ENCODE measurements around the gene SEPTIN5. TPM values are rescaled to one million over a fixed set of nuclear protein-coding genes. Genes with fewer than 3 reads are reported as not detected.
"Not testable (repeated sequence)": the region's sequence is repeated elsewhere in the genome, so short reads cannot be mapped to it uniquely, and the experiment has no call there.

The SEPTIN5 gene
- total RNA-seq, 1 donor from 2014 or later: 47.7 TPM

DNA sequence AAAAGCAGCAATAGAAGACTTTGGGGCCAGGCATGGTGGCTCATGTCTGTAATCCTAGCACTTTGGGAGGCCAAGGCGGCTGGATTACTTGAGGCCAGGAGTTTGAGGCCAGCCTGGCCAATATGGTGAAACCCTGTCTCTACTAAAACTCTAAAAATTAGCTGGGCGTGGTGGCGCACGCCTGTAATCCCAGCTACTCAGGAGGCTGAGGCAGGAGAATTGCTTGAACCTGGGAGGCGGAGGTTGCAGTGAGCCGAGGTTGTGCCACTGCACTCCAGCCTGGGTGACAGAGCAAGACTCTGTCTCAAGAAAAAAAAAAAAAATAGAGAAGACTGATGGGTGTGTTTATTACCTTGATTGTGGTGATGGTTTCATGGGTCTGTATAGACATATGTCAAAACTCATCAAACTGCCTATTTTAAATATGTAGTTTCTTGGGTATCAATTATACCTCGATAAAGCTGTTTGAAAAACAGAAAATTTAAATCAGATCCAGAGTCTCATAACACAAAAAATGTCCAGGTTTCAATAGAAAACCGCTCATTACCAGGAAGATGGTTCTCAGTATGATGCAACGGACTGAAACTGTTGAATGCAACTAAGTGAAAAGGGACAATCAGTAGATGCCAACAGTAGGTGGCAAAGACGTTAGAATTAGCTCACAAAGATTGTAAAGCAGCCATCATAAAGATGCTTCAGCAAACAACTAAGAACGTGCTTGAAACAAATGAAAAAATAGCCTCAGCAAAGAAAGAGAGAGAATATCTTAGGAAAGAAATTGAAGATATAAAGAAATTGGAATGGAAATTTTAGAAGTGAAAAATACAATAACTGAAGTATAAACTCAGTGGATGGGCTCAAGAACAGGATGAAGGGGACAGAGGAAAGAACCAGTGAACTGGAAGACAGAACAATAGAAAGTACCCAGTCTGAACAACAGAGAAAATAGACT, 33.1 kb upstream of the SEPTIN5 start:
- DNase-seq (ENCODE audit: low spot score): no peak

- no peak for DNase-seq (ENCODE audit: low spot score)
These were observed 32.4 kb upstream of the SEPTIN5 start for GRCh38 chr22:19681863-19682245.

DNA sequence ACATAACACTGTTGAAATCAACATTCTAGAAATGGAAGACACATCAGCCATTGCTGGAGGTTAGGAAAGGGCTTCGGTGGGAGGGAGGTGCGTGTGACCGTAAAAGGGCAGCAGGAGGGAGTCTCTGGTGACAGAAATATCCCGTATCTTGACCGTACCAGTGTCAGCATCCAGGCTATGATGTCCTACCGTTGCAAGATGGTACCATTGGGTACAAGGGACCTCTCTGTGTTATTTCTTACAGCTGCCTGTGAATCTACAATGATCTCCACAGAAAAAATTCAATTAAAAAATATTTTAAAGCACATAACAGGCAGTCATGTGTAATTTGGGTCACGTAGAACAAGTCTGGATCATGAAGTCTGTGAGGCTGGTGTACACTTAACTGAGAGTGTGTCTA, 27.4 kb upstream of the SEPTIN5 start:
- DNase-seq (ENCODE audit: low spot score): no peak

DNA sequence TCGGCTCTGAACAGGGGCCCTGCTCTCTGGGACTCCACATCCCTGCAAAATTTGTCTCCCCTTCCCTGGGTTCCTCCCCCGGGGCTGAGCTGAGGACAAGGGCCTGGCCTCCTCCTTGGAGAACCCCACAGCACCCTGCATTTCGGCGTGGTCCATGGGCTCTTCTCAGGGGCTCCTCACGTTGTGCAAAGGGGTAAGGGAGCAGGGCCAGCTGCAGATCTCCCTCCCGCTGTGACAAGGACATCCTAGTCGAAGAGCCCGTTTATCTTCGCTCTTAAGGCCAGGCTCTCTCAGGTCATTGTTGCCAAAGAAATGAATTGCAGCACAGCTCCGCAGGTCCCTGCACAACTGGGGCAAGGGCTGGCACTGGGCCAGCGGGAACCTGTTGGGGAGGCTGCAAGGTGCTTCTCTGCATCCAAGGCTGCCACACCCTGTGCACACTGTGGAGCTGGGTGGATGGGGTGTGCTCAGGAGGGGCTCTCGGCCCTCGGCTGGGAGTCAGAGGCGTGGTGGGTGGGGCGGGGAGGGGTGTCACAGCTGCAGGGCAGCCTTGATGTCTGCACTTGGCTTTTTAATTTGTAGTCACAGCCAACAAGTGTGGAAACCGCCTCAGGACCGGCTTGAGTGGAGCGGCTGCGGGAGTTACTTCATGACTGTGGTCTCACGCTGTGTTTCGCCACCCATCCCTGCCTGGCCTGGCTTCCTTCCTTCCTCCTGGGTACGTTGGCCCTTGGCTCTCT, 26.6 kb upstream of the SEPTIN5 start:
- DNase-seq (ENCODE audit: low spot score): peak; percentile 21

- no peak for DNase-seq (ENCODE audit: low spot score)
These were observed 25.7 kb upstream of the SEPTIN5 start for GRCh38 chr22:19688301-19689290.

DNA sequence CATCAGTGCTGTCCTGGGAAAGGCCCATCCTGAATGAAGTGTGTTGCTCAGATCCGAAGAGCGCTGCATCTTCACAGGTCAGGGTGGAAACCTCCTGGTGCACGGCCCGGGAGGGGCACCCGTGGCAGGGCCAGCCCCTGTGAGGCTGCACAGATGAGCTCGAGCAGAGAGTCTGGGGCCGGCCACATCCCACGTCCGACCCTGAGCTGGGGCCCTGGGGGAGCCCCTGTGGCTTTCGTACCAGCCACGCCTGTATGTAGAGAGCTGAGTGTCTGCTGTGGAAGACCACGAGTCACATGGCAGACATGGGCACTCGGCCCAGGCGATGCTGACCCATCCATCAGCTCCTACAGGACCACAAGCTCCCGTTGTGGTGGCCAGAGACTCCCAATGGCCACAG, 24.9 kb upstream of the SEPTIN5 start:
- DNase-seq (ENCODE audit: low spot score): no peak

GRCh38 chr22:19691007-19691720, 23.1 kb upstream of the SEPTIN5 start:
- no peak for DNase-seq (ENCODE audit: low spot score)

DNA sequence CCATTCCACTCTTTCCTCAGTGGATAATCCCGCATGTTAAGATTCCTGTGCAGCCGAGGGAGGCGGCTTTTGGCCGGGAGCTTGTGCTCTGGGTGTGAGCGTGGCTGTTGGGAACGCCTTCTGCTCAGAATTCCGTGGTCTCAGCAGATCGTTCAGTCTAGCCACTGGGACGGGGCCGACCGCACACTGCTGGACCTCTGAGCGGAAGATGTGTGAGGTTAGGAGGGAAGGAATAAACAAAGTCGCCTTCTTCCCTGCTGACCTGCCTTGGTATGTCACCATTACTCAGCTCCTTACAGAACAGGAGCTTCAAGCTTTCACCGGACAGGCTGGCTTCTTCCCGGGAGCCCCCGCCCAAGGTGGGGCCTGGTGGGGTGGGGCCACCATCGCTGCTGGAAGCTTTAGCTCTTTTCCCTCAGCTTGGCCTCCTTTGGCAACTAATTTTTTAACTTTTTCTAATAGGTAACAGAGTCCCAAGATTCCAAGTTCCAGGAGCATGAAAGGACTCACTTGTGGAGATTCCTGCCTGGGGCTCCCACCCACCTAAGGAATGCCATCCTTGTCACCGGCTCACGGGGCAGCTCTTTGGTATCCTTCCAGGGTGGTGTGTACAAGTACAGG, 22.5 kb upstream of the SEPTIN5 start:
- peak; percentile 57 for DNase-seq (ENCODE audit: low spot score)

- no peak for DNase-seq (ENCODE audit: low spot score)
These were observed 20.7 kb upstream of the SEPTIN5 start for GRCh38 chr22:19693581-19693980.

DNA sequence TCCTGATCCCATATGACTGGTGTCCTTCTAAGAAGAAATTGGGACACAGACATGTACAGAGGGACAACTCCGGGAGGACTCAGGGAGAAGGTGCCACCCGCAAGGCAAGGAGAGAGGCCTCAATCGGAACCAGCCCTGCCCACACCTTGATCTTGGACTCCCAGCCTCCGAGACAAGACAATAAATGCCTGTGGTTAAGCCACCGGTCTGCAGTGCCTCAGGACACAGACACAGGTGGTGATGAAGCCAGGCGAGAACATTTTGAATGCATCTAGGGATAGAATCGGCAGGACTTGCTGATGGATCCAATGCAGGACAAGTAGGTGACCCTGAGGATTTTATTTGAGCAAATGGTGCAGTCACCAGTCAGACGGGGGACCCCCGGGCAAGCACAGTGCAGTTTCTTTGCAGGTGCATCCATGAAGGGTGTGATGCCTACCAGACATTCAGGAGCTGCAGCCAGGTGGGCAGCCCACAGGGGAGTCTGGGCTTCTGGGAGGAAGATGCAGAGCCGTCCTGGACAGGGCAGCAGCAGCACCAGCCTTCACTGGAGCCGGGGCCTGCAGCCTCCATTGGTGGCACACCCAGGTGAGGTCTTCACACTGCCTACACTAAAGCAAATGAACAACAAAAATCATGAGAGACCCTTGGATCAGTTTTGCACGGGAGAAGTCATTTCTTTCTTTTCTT, 20.2 kb upstream of the SEPTIN5 start:
- DNase-seq (ENCODE audit: low spot score): no peak

DNA sequence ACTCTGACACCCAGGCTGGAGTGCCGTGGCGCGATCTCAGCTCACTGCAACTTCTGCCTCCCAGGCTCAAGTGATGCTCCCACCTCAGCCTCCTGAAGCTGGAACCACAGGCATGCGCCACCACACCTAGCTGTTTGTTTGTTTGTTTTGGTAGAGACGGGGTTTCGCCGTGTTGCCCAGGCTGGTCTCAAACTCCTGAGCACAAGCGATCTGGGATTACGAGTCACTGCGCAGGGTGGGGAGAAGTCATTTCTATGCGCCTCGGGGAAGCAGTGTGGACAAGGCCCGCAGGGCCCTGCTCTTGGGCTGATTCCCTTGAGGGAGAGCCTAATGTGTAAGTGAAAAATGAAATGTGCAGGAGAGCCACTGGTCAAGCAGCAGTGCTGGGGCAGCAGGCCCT, 19.6 kb upstream of the SEPTIN5 start:
- no peak for DNase-seq (ENCODE audit: low spot score)

- DNase-seq (ENCODE audit: low spot score): no peak
These were observed 17.6 kb upstream of the SEPTIN5 start for GRCh38 chr22:19696504-19697276.

DNA sequence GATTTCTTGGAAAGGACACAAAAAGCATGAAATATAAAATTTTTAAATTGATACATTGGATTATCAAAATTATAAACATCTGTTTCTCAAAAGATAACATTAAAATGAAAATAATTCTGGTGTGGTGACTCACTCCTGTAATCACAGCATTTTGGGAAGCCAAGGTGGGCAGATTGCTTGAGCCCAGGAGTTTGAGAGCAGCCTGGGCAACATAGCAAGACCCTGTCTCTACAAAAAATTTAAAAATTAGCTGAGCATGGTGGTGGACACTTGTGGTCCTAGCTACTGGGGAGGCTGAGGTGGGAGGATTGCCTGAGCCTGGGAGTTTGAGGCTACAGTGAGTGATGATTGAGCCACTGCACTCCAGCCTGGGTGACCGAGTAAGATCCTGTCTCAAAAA, 16.4 kb upstream of the SEPTIN5 start:
- not testable (repeated sequence) for DNase-seq (ENCODE audit: low spot score)

DNA sequence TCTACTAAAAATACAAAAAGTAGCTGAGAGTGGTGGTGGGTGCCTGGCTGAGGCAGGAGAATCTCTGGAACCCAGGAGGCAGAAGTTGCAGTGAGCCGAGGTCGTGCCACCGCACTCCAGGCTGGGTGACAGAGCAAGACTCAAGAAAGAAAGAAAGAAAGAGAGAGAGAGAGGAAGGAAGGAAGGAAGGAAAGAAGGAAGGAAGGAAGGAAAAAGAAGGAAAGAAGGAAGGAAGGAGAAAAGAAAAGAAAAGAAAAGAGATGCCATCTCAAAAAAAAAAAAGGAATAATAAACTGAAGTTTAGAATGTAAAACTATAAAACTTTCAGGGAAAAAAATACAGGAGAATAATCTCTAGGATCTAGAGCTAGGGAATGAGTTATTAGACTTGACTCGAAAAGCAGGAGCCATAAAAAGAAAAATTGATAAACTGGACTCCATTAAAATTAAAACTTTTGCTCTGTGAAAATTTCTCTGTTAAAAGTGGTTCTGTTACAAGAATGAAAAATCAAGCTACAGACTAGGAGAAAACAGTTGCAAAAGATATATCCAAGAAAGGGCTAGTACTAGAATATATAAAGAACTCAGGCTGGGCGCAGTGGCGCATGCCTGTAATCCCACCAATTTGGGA, 13.4 kb upstream of the SEPTIN5 start:
- no peak for DNase-seq (ENCODE audit: low spot score)

DNA sequence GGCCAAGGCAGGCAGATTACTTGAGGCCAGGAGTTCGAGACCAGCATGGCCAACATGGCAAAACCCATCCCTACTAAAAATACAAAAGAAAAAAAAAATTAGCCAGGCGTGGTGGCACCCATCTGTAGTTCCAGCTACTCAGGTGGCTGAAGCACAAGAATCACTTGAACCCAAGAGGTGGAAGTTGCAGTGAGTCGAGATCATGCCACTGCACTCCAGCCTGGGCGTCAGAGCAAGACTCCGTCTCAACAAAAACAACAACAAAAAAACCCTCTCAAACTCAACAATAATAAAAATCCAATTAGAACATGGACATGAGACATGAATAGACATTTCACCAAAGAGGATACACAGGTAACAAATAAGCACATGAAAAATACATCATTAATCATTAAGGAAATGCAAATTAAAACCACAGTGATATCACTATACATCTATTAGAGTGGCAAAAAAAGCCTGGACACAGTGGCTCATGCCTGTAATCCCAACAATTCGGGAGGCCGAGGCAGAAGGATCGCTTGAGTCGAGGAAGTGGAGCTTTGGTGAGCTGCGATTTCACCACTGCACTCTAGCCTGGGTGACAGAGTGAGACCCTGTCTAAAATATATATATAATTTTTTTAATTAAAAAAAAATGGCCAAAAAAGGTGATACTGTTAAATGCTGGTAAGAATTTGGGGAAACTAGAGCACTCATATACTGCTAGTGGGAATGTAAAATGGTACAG, 12.7 kb upstream of the SEPTIN5 start:
- no peak for DNase-seq (ENCODE audit: low spot score)

GRCh38 chr22:19703869-19704268, 10.4 kb upstream of the SEPTIN5 start:
- no peak for DNase-seq (ENCODE audit: low spot score)

DNA sequence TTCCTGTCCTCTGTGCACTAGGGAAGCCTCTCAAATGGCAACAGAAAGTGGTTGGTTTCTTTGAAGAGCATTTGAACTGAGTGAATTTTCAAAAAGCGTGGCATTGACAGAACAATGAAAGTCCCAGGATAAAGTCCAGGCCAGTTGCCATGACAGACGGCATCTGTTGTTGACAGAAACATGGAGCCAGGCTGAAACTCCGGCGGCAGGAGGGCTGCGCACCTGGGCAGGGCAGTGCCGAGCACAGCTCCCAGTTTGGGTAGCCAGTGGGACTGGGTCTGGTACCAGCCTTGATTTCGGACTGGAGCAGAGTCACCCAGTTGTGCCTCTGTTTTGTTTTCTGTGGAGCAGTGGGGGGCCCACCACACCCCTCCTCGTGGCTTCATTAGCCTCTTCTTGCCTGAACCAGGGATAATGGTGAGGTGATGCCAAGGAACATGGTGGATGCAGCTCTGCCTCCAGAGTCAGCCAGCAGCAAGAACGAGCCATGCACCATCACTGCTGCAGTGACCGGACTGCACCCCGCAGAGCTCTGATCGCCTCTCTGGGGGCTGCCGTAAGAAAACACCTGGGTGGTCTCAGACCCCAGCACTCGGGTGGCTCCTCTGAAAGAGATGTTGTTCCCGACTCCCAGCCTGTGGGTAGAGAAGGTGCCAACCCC, 9.8 kb upstream of the SEPTIN5 start:
- DNase-seq (ENCODE audit: low spot score): no peak

All from umbilical cord (tissue), 2 donors.